Hepatocyte (in vitro differentiated cells): ENCODE results near the gene KRT78.

ENCODE experiments used
- EZH2 ChIP-seq: fragments of 200-600 bp; sonication (generic); IDR thresholded peaks from 2 replicates; pipeline ENCODE4 v1.6.1; 2016; ENCODE audit warnings: antibody characterized with exemption, mild to moderate bottlenecking, borderline replicate concordance
- TF ChIP-seq, protein P1 (sequence below): fragments of 200-600 bp; sonication (generic); IDR thresholded peaks from 2 replicates; pipeline ENCODE4 v1.5.1; 2016; ENCODE audit warnings: antibody characterized with exemption, mild to moderate bottlenecking; ENCODE audit not compliant: poor library complexity

DNA sequence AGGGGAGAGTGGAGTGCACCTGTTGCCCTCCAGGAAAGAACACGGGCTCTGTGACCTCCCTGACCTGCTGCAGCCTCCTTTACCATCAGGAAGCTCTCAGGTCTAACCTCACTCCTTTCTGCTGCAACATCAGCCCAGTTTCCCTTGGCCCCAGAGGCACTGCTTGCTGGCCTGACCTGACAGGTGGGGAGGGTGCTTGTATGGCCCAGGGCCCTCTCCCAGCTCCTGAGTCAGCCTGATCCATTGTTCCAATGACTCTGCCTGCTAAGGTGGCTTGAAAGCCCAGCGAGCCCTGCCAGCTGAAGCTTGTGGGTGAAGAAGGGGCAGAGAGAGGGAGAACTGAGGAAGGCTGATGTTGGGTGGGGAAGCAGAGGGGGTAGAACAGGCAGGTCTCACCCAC is 13.2 kb upstream of the KRT78 start:
- TF ChIP-seq, protein P1, sequence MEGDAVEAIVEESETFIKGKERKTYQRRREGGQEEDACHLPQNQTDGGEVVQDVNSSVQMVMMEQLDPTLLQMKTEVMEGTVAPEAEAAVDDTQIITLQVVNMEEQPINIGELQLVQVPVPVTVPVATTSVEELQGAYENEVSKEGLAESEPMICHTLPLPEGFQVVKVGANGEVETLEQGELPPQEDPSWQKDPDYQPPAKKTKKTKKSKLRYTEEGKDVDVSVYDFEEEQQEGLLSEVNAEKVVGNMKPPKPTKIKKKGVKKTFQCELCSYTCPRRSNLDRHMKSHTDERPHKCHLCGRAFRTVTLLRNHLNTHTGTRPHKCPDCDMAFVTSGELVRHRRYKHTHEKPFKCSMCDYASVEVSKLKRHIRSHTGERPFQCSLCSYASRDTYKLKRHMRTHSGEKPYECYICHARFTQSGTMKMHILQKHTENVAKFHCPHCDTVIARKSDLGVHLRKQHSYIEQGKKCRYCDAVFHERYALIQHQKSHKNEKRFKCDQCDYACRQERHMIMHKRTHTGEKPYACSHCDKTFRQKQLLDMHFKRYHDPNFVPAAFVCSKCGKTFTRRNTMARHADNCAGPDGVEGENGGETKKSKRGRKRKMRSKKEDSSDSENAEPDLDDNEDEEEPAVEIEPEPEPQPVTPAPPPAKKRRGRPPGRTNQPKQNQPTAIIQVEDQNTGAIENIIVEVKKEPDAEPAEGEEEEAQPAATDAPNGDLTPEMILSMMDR, result no peak
- no peak for TF ChIP-seq EZH2
